ENCODE data around the gene ATP9A. TPM values are rescaled to one million over a fixed set of nuclear protein-coding genes. Genes with fewer than 3 reads are reported as not detected.

ATP9A gene
- polyA plus RNA-seq, 3 donors, result 0.04 TPM; not detected in 2

DNA sequence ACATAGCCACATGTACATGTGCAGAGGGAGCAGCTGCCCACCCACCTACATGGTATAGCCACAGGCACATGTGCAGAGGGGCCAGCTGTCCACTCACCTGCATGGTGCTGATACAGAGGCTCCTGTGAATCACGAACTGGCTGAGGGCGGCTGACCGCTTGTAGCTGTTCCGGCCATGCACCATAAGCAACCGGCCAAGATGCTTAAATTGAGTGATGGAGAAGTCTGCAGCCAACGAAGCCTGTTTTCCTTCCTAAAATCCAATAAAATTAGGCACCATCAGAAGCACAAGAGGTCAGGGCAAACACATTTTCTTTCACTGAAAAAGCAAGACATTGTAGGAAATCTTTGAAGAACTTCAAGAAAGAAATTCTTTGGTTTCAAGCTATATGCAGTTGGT, 154.6 kb downstream of the ATP9A start:
- Histone ChIP-seq H3K27ac (ENCODE audit: low read depth in 1 of 2, low read length in 2 of 2) (no peak overlapping the region), H4K20me1 (ENCODE audit: insufficient read depth, low read length) (no peaks in the 10 kb centered on the region), H2AFZ (ENCODE audit: insufficient read depth, low read depth, low read length, poor library complexity, severe bottlenecking) (no peak overlapping the region), H3K36me3 (replicated peaks in 1 of 2; ENCODE audit: control insufficient read depth in 1 of 2, insufficient read depth in 2 of 2, low read length in 2 of 2) (no peaks in the 10 kb centered on the region), H3K9ac (ENCODE audit: insufficient read depth, low read length, poor library complexity, severe bottlenecking) (no peak overlapping the region), H3K4me3 (replicated peaks in 1 of 3; ENCODE audit: low read depth in 2 of 3, low read length in 3 of 3) (no peak overlapping the region), H3K4me1 (ENCODE audit: control insufficient read depth in 1 of 2, insufficient read depth in 2 of 2, low read length in 2 of 2) (no peaks in the 10 kb centered on the region), H3K9me3 (replicated peaks in 1 of 2; ENCODE audit: control insufficient read depth in 1 of 2, insufficient read depth in 1 of 2, low read length in 2 of 2) (no peaks in the 10 kb centered on the region), H3K27me3 (ENCODE audit: control insufficient read depth in 2 of 2, insufficient read depth in 2 of 2, low read length in 2 of 2) (no peaks in the 10 kb centered on the region), H3K79me2 (ENCODE audit: insufficient read depth, low read length) (no peaks in the 10 kb centered on the region), H3K4me2 (replicated peaks; ENCODE audit: extremely low read depth, low read length, poor library complexity, severe bottlenecking) (no peak overlapping the region)
- H3K4me1 Mint-ChIP-seq, result no peaks in the 10 kb centered on the region
- no peak overlapping the region for H3K27ac Mint-ChIP-seq
- DNase-seq, result no peak
- no peak overlapping the region for H3K4me3 Mint-ChIP-seq
- 100% methylated on average over 1 of the region's 6 CpGs for WGBS (ENCODE audit: insufficient coverage)
- H3K9me3 Mint-ChIP-seq, result no peaks in the 10 kb centered on the region
- no peak for TF ChIP-seq CTCF (IDR thresholded peaks at IDR 0.05)
- peaks cover 2 to 3% (median 2%) of the 10 kb centered on the region in 3 donors for H3K27me3 Mint-ChIP-seq (ENCODE audit: low read depth in 3 of 3)
- intact Hi-C loops (cut with micrococcal nuclease), result no loop called here
- H3K36me3 Mint-ChIP-seq, result no peaks in the 10 kb centered on the region

- TF ChIP-seq CTCF (IDR thresholded peaks at IDR 0.05), result no peak
- no peaks in the 10 kb centered on the region for H3K27me3 ChIP-seq (ENCODE audit: control insufficient read depth in 2 of 2, insufficient read depth in 2 of 2, low read length in 2 of 2)
- no peaks in the 10 kb centered on the region for H3K36me3 ChIP-seq (replicated peaks in 1 of 2; ENCODE audit: control insufficient read depth in 1 of 2, insufficient read depth in 2 of 2, low read length in 2 of 2)
- H3K27ac ChIP-seq (ENCODE audit: low read depth in 1 of 2, low read length in 2 of 2), result no peak overlapping the region
- intact Hi-C loops (cut with micrococcal nuclease), result no loop called here
- 93% methylated on average over 4 of the region's 5 CpGs for WGBS (ENCODE audit: insufficient coverage)
- H3K9me3 Mint-ChIP-seq, result no peaks in the 10 kb centered on the region
- H3K79me2 ChIP-seq (ENCODE audit: insufficient read depth, low read length), result no peaks in the 10 kb centered on the region
- H4K20me1 ChIP-seq (ENCODE audit: insufficient read depth, low read length), result no peaks in the 10 kb centered on the region
- H2AFZ ChIP-seq (ENCODE audit: insufficient read depth, low read depth, low read length, poor library complexity, severe bottlenecking), result no peak overlapping the region
- H3K9me3 ChIP-seq (replicated peaks in 1 of 2; ENCODE audit: control insufficient read depth in 1 of 2, insufficient read depth in 1 of 2, low read length in 2 of 2), result no peaks in the 10 kb centered on the region
- no peaks in the 10 kb centered on the region for H3K36me3 Mint-ChIP-seq
- no peak overlapping the region for H3K4me3 Mint-ChIP-seq
- H3K9ac ChIP-seq (ENCODE audit: insufficient read depth, low read length, poor library complexity, severe bottlenecking), result no peak overlapping the region
- H3K4me1 ChIP-seq (ENCODE audit: control insufficient read depth in 1 of 2, insufficient read depth in 2 of 2, low read length in 2 of 2), result no peaks in the 10 kb centered on the region
- no peak overlapping the region for H3K4me2 ChIP-seq (replicated peaks; ENCODE audit: extremely low read depth, low read length, poor library complexity, severe bottlenecking)
- H3K4me1 Mint-ChIP-seq, result no peaks in the 10 kb centered on the region
- no peak for DNase-seq
- H3K27me3 Mint-ChIP-seq (ENCODE audit: low read depth in 3 of 3), result peaks cover 2 to 4% (median 3%) of the 10 kb centered on the region in 3 donors
- H3K4me3 ChIP-seq (replicated peaks in 1 of 3; ENCODE audit: low read depth in 2 of 3, low read length in 3 of 3), result no peak overlapping the region
- H3K27ac Mint-ChIP-seq, result no peak overlapping the region
Measured at GRCh38 chr20:51612896-51613295, 155.3 kb downstream of the ATP9A start.
